Esophagus muscularis mucosa (tissue), 4 donors: ENCODE measurements around the gene DNAJC6. TPM values are rescaled to one million over a fixed set of nuclear protein-coding genes. Genes with fewer than 3 reads are reported as not detected.

Source experiments
- DNase-seq: peaks from one replicate; pipeline ENCODE4 v3.0.0-alpha.2; 2017; ENCODE audit errors: extremely low spot score
- H3K27ac ChIP-seq, 4 donors: fragments of 200-600 bp; sonication (generic); replicated peaks in 1 of 4; 1 replicate in 3 of 4; 2 replicates in 1 of 4; pipeline ENCODE4 v1.5.1; 2016 to 2019; ENCODE audit warnings: mild to moderate bottlenecking in 1 of 4
- H3K27me3 ChIP-seq, 4 donors: fragments of 200-600 bp; sonication (generic); one replicate each; pipeline versions ENCODE4 v1.5.1 to v1.6.0; 2016 to 2019
- H3K36me3 ChIP-seq, 4 donors: fragments of 200-600 bp; sonication (generic); one replicate each; pipeline ENCODE4 v1.5.1; 2016 to 2019
- H3K4me1 ChIP-seq, 4 donors: fragments of 200-600 bp; sonication (generic); one replicate each; pipeline ENCODE4 v1.5.1; 2016 to 2019
- H3K4me3 ChIP-seq, 4 donors: fragments of 200-600 bp; sonication (generic); 1 replicate in 2 of 4; 2 replicates in 2 of 4; pipeline ENCODE4 v1.5.1; 2016 to 2019; ENCODE audit warnings: mild to moderate bottlenecking in 4 of 4, moderate library complexity in 1 of 4
- H3K9me3 ChIP-seq, 4 donors: fragments of 200-600 bp; sonication (generic); 1 replicate in 3 of 4; 2 replicates in 1 of 4; pipeline ENCODE4 v1.5.1; 2016 to 2019
- EP300 ChIP-seq: sonication (generic); formaldehyde crosslinking; IDR thresholded peaks from one replicate; pipeline ENCODE4 v1.6.1; 2017; ENCODE audit warnings: antibody characterized with exemption
- POLR2A ChIP-seq: fragments of 450-650 bp; IDR thresholded peaks from one replicate; pipeline ENCODE4 v1.6.1; 2017; ENCODE audit warnings: antibody characterized with exemption, moderate library complexity, mild to moderate bottlenecking, low read depth
- POLR2AphosphoS5 ChIP-seq, 2 donors: sonication (generic); formaldehyde crosslinking; IDR thresholded peaks; one replicate each; pipeline ENCODE4 v1.6.1; 2017; ENCODE audit warnings: antibody characterized with exemption in 2 of 2
- WGBS: methylation state at CpG from one replicate; pipeline ENCODE4 v1.1.5; 2018; 5-methylcytosine and 5-hydroxymethylcytosine counted together
- intact Hi-C: fragments of 100-400 bp; cut with DNase I; formaldehyde crosslinking; loops from one replicate; pipeline ENCODE4 v1.15.1; 2023
- total RNA-seq, 4 donors: library from RNA; depleted of rRNA; stranded (reverse); fragments of >200 nt; gene quantifications; one replicate each; pipeline versions ENCODE4 v1.1.0 to v1.2.1, GENCODE V29; 2016
- TF ChIP-seq, protein P1 (sequence below), 3 experiments: fragments of 200-600 bp in 2 of 3; fragments of 450-650 bp in 1 of 3; sonication (generic) in 2 of 3; IDR thresholded peaks; one replicate each; pipeline ENCODE4 v1.5.1; 2017 to 2019; ENCODE audit warnings: antibody characterized with exemption in 3 of 3, mild to moderate bottlenecking in 2 of 3, moderate library complexity in 1 of 3

DNAJC6 gene
- total RNA-seq, 4 donors from 2014 or later = 3.7 to 8.3 (median 4.4) TPM

GRCh38 chr1:65440322-65440900 lies 131.1 kb downstream of the DNAJC6 start:
- TF ChIP-seq POLR2A (no peak), POLR2AphosphoS5 (IDR thresholded peaks at IDR 0.05) (no peak), EP300 (no peak)
- TF ChIP-seq, protein P1, sequence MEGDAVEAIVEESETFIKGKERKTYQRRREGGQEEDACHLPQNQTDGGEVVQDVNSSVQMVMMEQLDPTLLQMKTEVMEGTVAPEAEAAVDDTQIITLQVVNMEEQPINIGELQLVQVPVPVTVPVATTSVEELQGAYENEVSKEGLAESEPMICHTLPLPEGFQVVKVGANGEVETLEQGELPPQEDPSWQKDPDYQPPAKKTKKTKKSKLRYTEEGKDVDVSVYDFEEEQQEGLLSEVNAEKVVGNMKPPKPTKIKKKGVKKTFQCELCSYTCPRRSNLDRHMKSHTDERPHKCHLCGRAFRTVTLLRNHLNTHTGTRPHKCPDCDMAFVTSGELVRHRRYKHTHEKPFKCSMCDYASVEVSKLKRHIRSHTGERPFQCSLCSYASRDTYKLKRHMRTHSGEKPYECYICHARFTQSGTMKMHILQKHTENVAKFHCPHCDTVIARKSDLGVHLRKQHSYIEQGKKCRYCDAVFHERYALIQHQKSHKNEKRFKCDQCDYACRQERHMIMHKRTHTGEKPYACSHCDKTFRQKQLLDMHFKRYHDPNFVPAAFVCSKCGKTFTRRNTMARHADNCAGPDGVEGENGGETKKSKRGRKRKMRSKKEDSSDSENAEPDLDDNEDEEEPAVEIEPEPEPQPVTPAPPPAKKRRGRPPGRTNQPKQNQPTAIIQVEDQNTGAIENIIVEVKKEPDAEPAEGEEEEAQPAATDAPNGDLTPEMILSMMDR (IDR thresholded peaks at IDR 0.05) = no peak
- intact Hi-C loops = no loop called here
- DNase-seq = no peak
- H3K4me1 ChIP-seq = peaks cover 4 to 15% (median 10%) of the 10 kb centered on the region in 4 donors
- no peaks in the 10 kb centered on the region for H3K27me3 ChIP-seq
- H3K4me3 ChIP-seq = no peak overlapping the region
- 85% methylated on average over 12 of the region's 12 CpGs for WGBS
- H3K27ac ChIP-seq = no peak overlapping the region
- H3K9me3 ChIP-seq = no peaks in the 10 kb centered on the region
- no peaks in the 10 kb centered on the region for H3K36me3 ChIP-seq

DNA sequence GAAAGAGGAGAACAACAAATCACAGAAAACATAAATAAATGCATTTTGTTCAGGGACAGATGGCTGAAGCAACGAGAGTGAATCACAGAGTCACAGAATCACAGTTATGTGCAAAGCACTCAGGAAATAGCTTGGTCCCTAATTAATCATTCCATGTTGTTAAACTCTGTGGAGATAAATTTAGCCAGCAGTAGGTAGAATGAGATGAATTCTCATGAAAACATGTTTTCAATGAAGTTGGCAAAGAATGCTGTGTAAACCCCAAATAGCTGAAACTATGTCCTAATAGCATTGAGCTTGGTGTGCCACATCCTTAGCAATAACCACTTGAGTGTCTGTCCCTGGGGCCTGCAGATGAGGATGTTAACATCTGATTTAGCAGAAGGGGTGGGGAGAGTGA lies 131.6 kb downstream of the DNAJC6 start:
- Histone ChIP-seq H3K36me3 (no peaks in the 10 kb centered on the region), H3K27me3 (no peaks in the 10 kb centered on the region), H3K4me3 (no peak overlapping the region), H3K27ac (no peak overlapping the region), H3K9me3 (no peaks in the 10 kb centered on the region), H3K4me1 (peaks cover 3 to 10% (median 6%) of the 10 kb centered on the region in 4 donors)
- no peak for DNase-seq
- 72% methylated on average over 1 of the region's 1 CpG for WGBS
- intact Hi-C loops = no loop called here
- TF ChIP-seq POLR2AphosphoS5 (IDR thresholded peaks at IDR 0.05) (no peak), EP300 (no peak), POLR2A (no peak)
- TF ChIP-seq, protein P1 (IDR thresholded peaks at IDR 0.05) = no peak

DNA sequence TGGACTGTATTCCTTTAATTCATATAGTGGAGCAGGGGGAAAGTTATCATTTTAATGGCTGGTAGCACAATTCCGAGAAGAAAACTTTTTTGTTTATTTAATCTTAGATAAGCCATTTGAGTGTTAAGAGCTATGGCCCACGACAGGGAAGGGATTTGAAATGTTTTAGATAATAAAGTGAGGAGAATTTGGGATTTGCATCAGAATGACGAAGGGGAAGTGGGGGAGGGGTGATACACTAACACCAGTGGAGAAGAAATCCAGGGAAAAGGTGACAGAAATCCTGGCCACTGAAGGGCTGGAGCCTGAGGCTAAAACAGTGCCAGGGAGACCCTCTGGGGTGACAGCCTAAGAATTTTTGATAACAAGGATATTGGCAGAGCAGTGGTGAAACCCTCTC lies 132.1 kb downstream of the DNAJC6 start:
- H3K27ac ChIP-seq = no peak overlapping the region
- H3K36me3 ChIP-seq = no peaks in the 10 kb centered on the region
- TF ChIP-seq POLR2AphosphoS5 (IDR thresholded peaks at IDR 0.05) (no peak), EP300 (no peak), POLR2A (no peak)
- TF ChIP-seq, protein P1 (IDR thresholded peaks at IDR 0.05) = no peak
- H3K4me1 ChIP-seq = peaks cover 0 to 4% (median under 1%) of the 10 kb centered on the region in 4 donors
- intact Hi-C loops = no loop called here
- WGBS = 53% methylated on average over 3 of the region's 3 CpGs
- no peak for DNase-seq
- no peaks in the 10 kb centered on the region for H3K27me3 ChIP-seq
- H3K9me3 ChIP-seq = no peaks in the 10 kb centered on the region
- H3K4me3 ChIP-seq = no peak overlapping the region

- no peak for TF ChIP-seq EP300
- no peak for TF ChIP-seq POLR2A
- TF ChIP-seq, protein P1 (IDR thresholded peaks at IDR 0.05) = no peak
- no peak for TF ChIP-seq POLR2AphosphoS5 (IDR thresholded peaks at IDR 0.05)
- intact Hi-C loops = no loop called here
These were observed 133.1 kb downstream of the DNAJC6 start for GRCh38 chr1:65442442-65442841.

GRCh38 chr1:65443647-65444046 lies 134.3 kb downstream of the DNAJC6 start:
- TF ChIP-seq POLR2A = no peak
- TF ChIP-seq, protein P1 (IDR thresholded peaks at IDR 0.05) = no peak
- TF ChIP-seq POLR2AphosphoS5 (IDR thresholded peaks at IDR 0.05) = no peak
- TF ChIP-seq EP300 = no peak
- no peak for DNase-seq
- Histone ChIP-seq H3K9me3 (no peaks in the 10 kb centered on the region), H3K4me3 (no peak overlapping the region), H3K4me1 (no peaks in the 10 kb centered on the region), H3K36me3 (no peaks in the 10 kb centered on the region), H3K27ac (no peak overlapping the region), H3K27me3 (no peaks in the 10 kb centered on the region)
- WGBS = 89% methylated on average over 2 of the region's 2 CpGs
- intact Hi-C loops = no loop called here

More at GRCh38 chr1:65442442-65442841, 133.1 kb downstream of the DNAJC6 start:
- WGBS = 79% methylated on average over 1 of the region's 1 CpG
- no peaks in the 10 kb centered on the region for H3K27me3 ChIP-seq
- no peaks in the 10 kb centered on the region for H3K9me3 ChIP-seq
- no peaks in the 10 kb centered on the region for H3K36me3 ChIP-seq
- no peak for DNase-seq
- no peaks in the 10 kb centered on the region for H3K4me1 ChIP-seq
- no peak overlapping the region for H3K27ac ChIP-seq
- no peak overlapping the region for H3K4me3 ChIP-seq
